Dermis blood vessel endothelial cell (primary cell): ENCODE data around the gene GATAD2A. TPM values are rescaled to one million over a fixed set of nuclear protein-coding genes. Genes with fewer than 3 reads are reported as not detected.
A peak's percentile ranks its signal among the peaks of the same experiment; 100 is the strongest.
"Not testable (repeated sequence)": the region's sequence is repeated elsewhere in the genome, so short reads cannot be mapped to it uniquely, and the experiment has no call there.

Source experiments
- DNase-seq: peaks from one replicate; pipeline ENCODE4 v3.0.0; 2010
- total RNA-seq: library from RNA; depleted of rRNA; stranded (reverse); fragments of >200 nt; gene quantifications from 2 replicates; pipeline ENCODE4 v1.2.3, GENCODE V29; 2014

The GATAD2A gene
- total RNA-seq, 1 donor from 2014 or later = 47.0 TPM

- no peak for DNase-seq
Observed at GRCh38 chr19:19468424-19469050, 63.1 kb downstream of the GATAD2A start.

GRCh38 chr19:19470579-19470978 lies 65.1 kb downstream of the GATAD2A start:
- DNase-seq = no peak

GRCh38 chr19:19471682-19472081 lies 66.2 kb downstream of the GATAD2A start:
- DNase-seq = no peak

GRCh38 chr19:19472106-19472505 lies 66.6 kb downstream of the GATAD2A start:
- not testable (repeated sequence) for DNase-seq

- no peak for DNase-seq
Observed at GRCh38 chr19:19475015-19475765, 69.7 kb downstream of the GATAD2A start.

GRCh38 chr19:19475849-19476828 lies 70.7 kb downstream of the GATAD2A start:
- DNase-seq = peak; percentile 53

- no peak for DNase-seq
Observed at GRCh38 chr19:19477705-19478383, 72.4 kb downstream of the GATAD2A start.

- DNase-seq = no peak
Observed at GRCh38 chr19:19480688-19481087, 75.2 kb downstream of the GATAD2A start.

- DNase-seq = no peak
Observed at GRCh38 chr19:19482809-19483596, 77.5 kb downstream of the GATAD2A start.

GRCh38 chr19:19485161-19485997 lies 79.9 kb downstream of the GATAD2A start:
- peak; percentile 59 for DNase-seq

GRCh38 chr19:19485998-19486290 lies 80.5 kb downstream of the GATAD2A start:
- DNase-seq = no peak

- no peak for DNase-seq
Observed at GRCh38 chr19:19486343-19487076, 81.0 kb downstream of the GATAD2A start.

GRCh38 chr19:19487077-19487949 lies 81.8 kb downstream of the GATAD2A start:
- DNase-seq = no peak

GRCh38 chr19:19487950-19488874 lies 82.7 kb downstream of the GATAD2A start:
- DNase-seq = peak; percentile 58

GRCh38 chr19:19488875-19489690 lies 83.6 kb downstream of the GATAD2A start:
- DNase-seq = peak; percentile 96

GRCh38 chr19:19489804-19490204 lies 84.3 kb downstream of the GATAD2A start:
- no peak for DNase-seq
